ENCODE results near the gene IFFO2.

DNA sequence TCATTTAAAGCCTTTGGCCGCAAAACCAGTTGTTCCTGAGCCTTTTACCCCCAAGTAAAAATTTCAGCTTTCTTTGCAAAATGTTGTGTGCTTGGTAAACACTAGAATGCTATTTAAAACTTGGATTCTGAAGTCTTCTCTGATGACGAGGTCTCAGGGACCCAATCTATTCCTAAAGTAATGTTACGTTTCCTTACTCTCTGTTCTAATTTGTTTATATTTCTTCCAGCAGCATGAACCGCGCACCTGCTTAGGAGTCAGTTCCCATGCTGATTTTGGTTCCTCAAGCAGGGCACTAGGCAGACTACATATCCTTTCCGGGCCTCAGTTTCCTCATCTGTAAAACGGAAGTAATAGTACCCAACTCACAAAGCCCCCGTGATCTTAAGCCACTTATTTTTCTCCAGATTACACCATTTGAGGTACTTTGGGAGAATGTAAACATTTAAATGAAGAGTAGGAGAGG is 53.2 kb downstream of the IFFO2 start:
- TF ChIP-seq, protein P1, sequence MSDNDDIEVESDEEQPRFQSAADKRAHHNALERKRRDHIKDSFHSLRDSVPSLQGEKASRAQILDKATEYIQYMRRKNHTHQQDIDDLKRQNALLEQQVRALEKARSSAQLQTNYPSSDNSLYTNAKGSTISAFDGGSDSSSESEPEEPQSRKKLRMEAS (IDR thresholded peaks at IDR 0.05) = no peak
- no peak for TF ChIP-seq TAF1 (IDR thresholded peaks at IDR 0.05; ENCODE audit: low read depth)
- no peak for TF ChIP-seq TEAD4 (IDR thresholded peaks at IDR 0.05)
- no peak for TF ChIP-seq FOXM1 (IDR thresholded peaks at IDR 0.05; ENCODE audit: borderline replicate concordance, low read depth)
- no peak for TF ChIP-seq TCF12 (IDR thresholded peaks at IDR 0.05; ENCODE audit: low read depth)
- TF ChIP-seq CREB1 (IDR thresholded peaks at IDR 0.05; ENCODE audit: low read depth) = no peak
- TF ChIP-seq CEBPB (IDR thresholded peaks at IDR 0.05) = no peak
- no peak for TF ChIP-seq NFIC (IDR thresholded peaks at IDR 0.05)
- no peak for TF ChIP-seq EGR1 (IDR thresholded peaks at IDR 0.05)
- TF ChIP-seq, protein P2, sequence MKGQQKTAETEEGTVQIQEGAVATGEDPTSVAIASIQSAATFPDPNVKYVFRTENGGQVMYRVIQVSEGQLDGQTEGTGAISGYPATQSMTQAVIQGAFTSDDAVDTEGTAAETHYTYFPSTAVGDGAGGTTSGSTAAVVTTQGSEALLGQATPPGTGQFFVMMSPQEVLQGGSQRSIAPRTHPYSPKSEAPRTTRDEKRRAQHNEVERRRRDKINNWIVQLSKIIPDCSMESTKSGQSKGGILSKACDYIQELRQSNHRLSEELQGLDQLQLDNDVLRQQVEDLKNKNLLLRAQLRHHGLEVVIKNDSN (IDR thresholded peaks at IDR 0.05) = no peak
- TF ChIP-seq, protein P3, sequence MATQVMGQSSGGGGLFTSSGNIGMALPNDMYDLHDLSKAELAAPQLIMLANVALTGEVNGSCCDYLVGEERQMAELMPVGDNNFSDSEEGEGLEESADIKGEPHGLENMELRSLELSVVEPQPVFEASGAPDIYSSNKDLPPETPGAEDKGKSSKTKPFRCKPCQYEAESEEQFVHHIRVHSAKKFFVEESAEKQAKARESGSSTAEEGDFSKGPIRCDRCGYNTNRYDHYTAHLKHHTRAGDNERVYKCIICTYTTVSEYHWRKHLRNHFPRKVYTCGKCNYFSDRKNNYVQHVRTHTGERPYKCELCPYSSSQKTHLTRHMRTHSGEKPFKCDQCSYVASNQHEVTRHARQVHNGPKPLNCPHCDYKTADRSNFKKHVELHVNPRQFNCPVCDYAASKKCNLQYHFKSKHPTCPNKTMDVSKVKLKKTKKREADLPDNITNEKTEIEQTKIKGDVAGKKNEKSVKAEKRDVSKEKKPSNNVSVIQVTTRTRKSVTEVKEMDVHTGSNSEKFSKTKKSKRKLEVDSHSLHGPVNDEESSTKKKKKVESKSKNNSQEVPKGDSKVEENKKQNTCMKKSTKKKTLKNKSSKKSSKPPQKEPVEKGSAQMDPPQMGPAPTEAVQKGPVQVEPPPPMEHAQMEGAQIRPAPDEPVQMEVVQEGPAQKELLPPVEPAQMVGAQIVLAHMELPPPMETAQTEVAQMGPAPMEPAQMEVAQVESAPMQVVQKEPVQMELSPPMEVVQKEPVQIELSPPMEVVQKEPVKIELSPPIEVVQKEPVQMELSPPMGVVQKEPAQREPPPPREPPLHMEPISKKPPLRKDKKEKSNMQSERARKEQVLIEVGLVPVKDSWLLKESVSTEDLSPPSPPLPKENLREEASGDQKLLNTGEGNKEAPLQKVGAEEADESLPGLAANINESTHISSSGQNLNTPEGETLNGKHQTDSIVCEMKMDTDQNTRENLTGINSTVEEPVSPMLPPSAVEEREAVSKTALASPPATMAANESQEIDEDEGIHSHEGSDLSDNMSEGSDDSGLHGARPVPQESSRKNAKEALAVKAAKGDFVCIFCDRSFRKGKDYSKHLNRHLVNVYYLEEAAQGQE (IDR thresholded peaks at IDR 0.05; ENCODE audit: low read depth) = no peak

Measured in Ishikawa (cell line).